Loucy (cell line): ENCODE data around the gene SETBP1.

Source experiments
- H2AFZ ChIP-seq: fragments of 200-600 bp; sonication (generic); 2 replicates; pipeline ENCODE4 v1.6.0; 2016; ENCODE audit warnings: antibody characterized with exemption, mild to moderate bottlenecking, low read length, moderate library complexity
- H3F3A ChIP-seq: fragments of 200-600 bp; 2 replicates; pipeline ENCODE4 v1.6.0; 2016; ENCODE audit warnings: antibody characterized with exemption, low read depth, mild to moderate bottlenecking
- H3K27me3 ChIP-seq: fragments of 200-600 bp; sonication (generic); 2 replicates; pipeline ENCODE4 v1.6.1; 2014; ENCODE audit warnings: low read length, mild to moderate bottlenecking; ENCODE audit not compliant: insufficient read depth, poor library complexity, severe bottlenecking
- H3K36me3 ChIP-seq: fragments of 200-600 bp; sonication (generic); 2 replicates; pipeline ENCODE4 v1.6.1; 2016; ENCODE audit warnings: low read length; ENCODE audit not compliant: insufficient read depth
- H3K4me1 ChIP-seq: fragments of 200-600 bp; sonication (generic); 2 replicates; pipeline ENCODE4 v1.5.1; 2014; ENCODE audit warnings: low read length, mild to moderate bottlenecking; ENCODE audit not compliant: insufficient read depth, poor library complexity, severe bottlenecking
- H3K4me2 ChIP-seq: fragments of 200-600 bp; sonication (generic); 2 replicates; pipeline ENCODE4 v1.6.0; 2014; ENCODE audit warnings: antibody characterized with exemption, low read length, low read depth, mild to moderate bottlenecking; ENCODE audit not compliant: poor library complexity, severe bottlenecking
- H3K4me3 ChIP-seq: fragments of 200-600 bp; sonication (generic); 2 replicates; pipeline ENCODE4 v1.5.1; 2014; ENCODE audit warnings: low read length, mild to moderate bottlenecking, mixed read lengths; ENCODE audit not compliant: poor library complexity, severe bottlenecking
- H3K79me2 ChIP-seq: fragments of 200-600 bp; sonication (generic); 2 replicates; pipeline ENCODE4 v1.6.1; 2014; ENCODE audit warnings: low read length; ENCODE audit not compliant: insufficient read depth
- H3K9ac ChIP-seq: fragments of 200-600 bp; sonication (generic); 2 replicates; pipeline ENCODE4 v1.6.0; 2014; ENCODE audit warnings: mild to moderate bottlenecking, low read depth, low read length, moderate library complexity; ENCODE audit not compliant: poor library complexity, severe bottlenecking
- H3K9me2 ChIP-seq: fragments of 200-600 bp; sonication (generic); replicated peaks from 2 replicates; pipeline ENCODE4 v1.6.1; 2016; ENCODE audit warnings: low read depth, low read length, mixed read lengths
- H3K9me3 ChIP-seq: fragments of 200-600 bp; sonication (generic); 2 replicates; pipeline ENCODE4 v1.6.1; 2014; ENCODE audit warnings: mild to moderate bottlenecking, antibody characterized with exemption, low read length, low read depth; ENCODE audit not compliant: insufficient read depth
- H4K20me1 ChIP-seq: fragments of 200-600 bp; sonication (generic); 2 replicates; pipeline ENCODE4 v1.6.0; 2014; ENCODE audit warnings: antibody characterized with exemption, low read length, mild to moderate bottlenecking; ENCODE audit not compliant: insufficient read depth, poor library complexity, severe bottlenecking
- EZH2phosphoT487 ChIP-seq: fragments of 200-600 bp; IDR thresholded peaks from 2 replicates; pipeline ENCODE4 v1.6.1; 2018; ENCODE audit warnings: antibody characterized with exemption, mild to moderate bottlenecking, moderate library complexity, borderline replicate concordance
- TF ChIP-seq, protein P1 (sequence below): fragments of 200-600 bp; sonication (generic); conservative IDR thresholded peaks from 2 replicates; pipeline ENCODE4 v1.5.1; 2014; ENCODE audit warnings: mild to moderate bottlenecking, antibody characterized with exemption, low read length

The SETBP1 gene

DNA sequence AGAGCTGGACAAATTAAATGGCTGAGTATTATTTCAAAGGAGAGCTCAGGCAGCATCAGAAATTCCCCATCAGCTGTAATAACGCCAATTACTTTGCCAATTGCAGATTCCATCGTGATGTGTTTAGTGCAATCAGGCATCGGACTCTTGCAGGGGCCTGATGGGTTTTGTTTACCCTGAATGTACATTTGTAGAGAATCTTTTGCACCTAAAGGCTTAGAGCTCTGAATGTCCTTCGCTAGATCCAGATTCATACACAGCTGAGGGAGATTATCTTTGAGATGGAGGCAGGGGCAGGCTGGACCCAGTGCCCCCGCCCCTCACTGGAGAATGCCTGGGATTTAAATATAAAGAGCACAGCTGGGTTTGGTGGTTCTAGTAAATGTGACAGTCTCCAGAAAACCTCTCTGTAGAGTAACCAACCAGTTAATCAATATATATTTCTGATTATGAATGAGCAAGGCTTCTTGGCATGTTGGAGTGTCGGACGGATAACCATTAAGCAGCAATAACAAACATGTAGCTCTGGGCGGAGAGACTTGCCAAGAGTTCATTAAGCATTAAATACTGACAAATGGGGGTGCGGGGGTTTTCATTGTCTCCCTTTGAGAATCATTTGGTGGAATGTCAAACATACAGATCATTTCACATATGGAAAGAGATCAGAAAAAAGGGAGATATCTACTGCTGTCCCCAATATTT is 200.9 kb downstream of the SETBP1 start:
- Histone ChIP-seq H3K4me2 (no peak overlapping the region), H4K20me1 (no peaks in the 10 kb centered on the region), H3K9me3 (no peaks in the 10 kb centered on the region), H3F3A (no peaks in the 10 kb centered on the region), H3K36me3 (peaks cover 13% of the 10 kb centered on the region; the same call in 1 of the 2 replicates), H3K4me1 (no peaks in the 10 kb centered on the region), H2AFZ (no peak overlapping the region), H3K9ac (no peak overlapping the region), H3K9me2 (no peaks in the 10 kb centered on the region), H3K4me3 (no peak overlapping the region), H3K27me3 (no peaks in the 10 kb centered on the region), H3K79me2 (no peaks in the 10 kb centered on the region)
- TF ChIP-seq EZH2phosphoT487 = no peak
- TF ChIP-seq, protein P1, sequence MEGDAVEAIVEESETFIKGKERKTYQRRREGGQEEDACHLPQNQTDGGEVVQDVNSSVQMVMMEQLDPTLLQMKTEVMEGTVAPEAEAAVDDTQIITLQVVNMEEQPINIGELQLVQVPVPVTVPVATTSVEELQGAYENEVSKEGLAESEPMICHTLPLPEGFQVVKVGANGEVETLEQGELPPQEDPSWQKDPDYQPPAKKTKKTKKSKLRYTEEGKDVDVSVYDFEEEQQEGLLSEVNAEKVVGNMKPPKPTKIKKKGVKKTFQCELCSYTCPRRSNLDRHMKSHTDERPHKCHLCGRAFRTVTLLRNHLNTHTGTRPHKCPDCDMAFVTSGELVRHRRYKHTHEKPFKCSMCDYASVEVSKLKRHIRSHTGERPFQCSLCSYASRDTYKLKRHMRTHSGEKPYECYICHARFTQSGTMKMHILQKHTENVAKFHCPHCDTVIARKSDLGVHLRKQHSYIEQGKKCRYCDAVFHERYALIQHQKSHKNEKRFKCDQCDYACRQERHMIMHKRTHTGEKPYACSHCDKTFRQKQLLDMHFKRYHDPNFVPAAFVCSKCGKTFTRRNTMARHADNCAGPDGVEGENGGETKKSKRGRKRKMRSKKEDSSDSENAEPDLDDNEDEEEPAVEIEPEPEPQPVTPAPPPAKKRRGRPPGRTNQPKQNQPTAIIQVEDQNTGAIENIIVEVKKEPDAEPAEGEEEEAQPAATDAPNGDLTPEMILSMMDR = no peak

DNA sequence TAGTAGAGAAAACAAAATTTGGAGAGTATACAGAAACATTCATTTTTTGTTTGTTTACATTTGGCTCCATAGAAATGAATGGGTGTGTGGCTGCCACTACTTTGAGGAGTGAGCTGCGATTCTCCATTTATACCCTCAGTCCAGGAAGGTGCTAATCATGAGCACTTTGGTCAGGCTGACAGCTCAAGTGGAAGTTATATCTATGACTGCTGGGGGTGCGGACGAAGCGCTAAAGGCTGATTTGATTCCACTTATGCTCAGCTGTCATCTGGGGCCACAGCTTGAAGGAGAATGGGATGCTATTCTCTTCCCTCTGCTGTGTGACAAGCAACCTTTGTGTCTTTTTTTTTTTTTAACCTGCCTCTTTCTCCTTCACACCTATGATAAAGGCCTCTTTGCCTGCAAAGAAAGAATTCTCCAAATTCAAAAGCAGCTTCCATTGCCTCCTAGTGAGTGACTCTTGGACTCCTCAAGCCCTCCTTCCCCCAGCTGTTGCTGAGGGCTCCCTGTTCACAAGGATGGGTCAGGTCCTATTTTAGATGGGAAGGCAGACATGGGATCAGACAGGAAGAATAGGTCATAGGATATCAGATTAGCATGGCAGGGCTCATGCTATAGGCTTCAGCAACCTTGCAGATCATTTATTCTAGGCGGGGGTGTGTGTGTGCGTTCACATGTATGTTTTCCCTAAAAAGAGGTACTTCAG is 201.6 kb downstream of the SETBP1 start:
- Histone ChIP-seq H3K4me3 (no peak overlapping the region), H3F3A (no peaks in the 10 kb centered on the region), H2AFZ (no peak overlapping the region), H3K4me1 (peaks cover 5% of the 10 kb centered on the region), H3K4me2 (no peak overlapping the region), H3K36me3 (peaks cover 8% of the 10 kb centered on the region; the same call in 1 of the 2 replicates), H3K9me2 (no peaks in the 10 kb centered on the region), H3K9ac (no peak overlapping the region), H3K9me3 (no peaks in the 10 kb centered on the region), H3K27me3 (no peaks in the 10 kb centered on the region), H3K79me2 (no peaks in the 10 kb centered on the region), H4K20me1 (no peaks in the 10 kb centered on the region)
- TF ChIP-seq, protein P1 = no peak
- TF ChIP-seq EZH2phosphoT487 = no peak

DNA sequence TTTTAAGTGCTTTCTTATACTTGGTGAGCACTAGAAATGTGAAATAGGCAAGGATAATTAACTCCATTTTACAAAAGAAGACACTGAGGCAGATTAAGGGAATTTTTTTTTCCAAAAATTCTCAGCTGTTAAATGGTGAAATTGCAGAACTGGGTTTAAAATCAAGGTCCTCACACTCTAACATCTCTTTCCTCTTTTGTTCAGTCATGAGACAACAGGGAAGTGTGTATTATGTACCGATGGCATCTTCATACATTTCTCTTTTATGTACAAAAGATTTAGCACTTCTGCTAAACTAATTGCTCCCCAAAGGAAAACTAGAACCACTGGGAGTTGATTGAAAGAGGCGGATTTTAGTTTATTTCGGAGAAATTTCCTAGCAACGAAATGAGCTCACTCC is 203.0 kb downstream of the SETBP1 start:
- H3K4me3 ChIP-seq = no peak overlapping the region
- peaks cover 8% of the 10 kb centered on the region; the same call in 1 of the 2 replicates for H3K36me3 ChIP-seq
- no peaks in the 10 kb centered on the region for H3K9me2 ChIP-seq
- no peaks in the 10 kb centered on the region for H3K27me3 ChIP-seq
- H3K4me2 ChIP-seq = no peak overlapping the region
- no peak overlapping the region for H2AFZ ChIP-seq
- H3K9me3 ChIP-seq = no peaks in the 10 kb centered on the region
- H3K4me1 ChIP-seq = peaks cover 15% of the 10 kb centered on the region
- no peak for TF ChIP-seq EZH2phosphoT487
- TF ChIP-seq, protein P1 = no peak
- no peaks in the 10 kb centered on the region for H3F3A ChIP-seq
- no peaks in the 10 kb centered on the region for H4K20me1 ChIP-seq
- no peak overlapping the region for H3K9ac ChIP-seq
- no peaks in the 10 kb centered on the region for H3K79me2 ChIP-seq
